ENCODE measurements around the gene CTDSP2. TPM values are rescaled to one million over a fixed set of nuclear protein-coding genes. Genes with fewer than 3 reads are reported as not detected.
"Not testable (repeated sequence)": the region's sequence is repeated elsewhere in the genome, so short reads cannot be mapped to it uniquely, and the experiment has no call there.

The CTDSP2 gene
- total RNA-seq, 1 donor from 2014 or later = 71.2 TPM

DNA sequence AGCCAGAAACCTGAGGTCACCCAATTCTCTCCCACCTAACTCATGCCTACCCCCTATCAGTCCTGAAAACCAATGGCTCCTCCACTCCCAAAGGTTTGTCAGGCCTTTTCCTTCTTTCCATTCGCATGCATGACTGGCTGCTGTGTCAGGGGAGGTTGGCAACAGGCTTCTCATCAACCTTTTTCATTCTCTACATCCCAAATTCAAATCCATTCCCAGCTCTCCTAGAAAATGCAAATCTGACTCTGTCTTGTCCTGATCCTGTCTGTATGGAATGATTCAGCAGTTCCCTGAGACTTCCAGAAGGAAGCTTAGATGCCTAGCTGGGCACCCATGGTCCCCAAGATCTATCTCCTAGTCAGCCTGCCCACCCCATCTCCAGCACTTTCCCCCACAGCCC is 5.0 kb upstream of the CTDSP2 start:
- Histone ChIP-seq H3K27me3 (ENCODE audit: control insufficient read depth, insufficient read depth, low read length) (no peaks in the 10 kb centered on the region), H3K4me3 (ENCODE audit: low read depth, low read length) (no peak overlapping the region), H3K36me3 (ENCODE audit: control insufficient read depth, insufficient read depth, low read length) (no peaks in the 10 kb centered on the region)
- TF ChIP-seq, protein P1, sequence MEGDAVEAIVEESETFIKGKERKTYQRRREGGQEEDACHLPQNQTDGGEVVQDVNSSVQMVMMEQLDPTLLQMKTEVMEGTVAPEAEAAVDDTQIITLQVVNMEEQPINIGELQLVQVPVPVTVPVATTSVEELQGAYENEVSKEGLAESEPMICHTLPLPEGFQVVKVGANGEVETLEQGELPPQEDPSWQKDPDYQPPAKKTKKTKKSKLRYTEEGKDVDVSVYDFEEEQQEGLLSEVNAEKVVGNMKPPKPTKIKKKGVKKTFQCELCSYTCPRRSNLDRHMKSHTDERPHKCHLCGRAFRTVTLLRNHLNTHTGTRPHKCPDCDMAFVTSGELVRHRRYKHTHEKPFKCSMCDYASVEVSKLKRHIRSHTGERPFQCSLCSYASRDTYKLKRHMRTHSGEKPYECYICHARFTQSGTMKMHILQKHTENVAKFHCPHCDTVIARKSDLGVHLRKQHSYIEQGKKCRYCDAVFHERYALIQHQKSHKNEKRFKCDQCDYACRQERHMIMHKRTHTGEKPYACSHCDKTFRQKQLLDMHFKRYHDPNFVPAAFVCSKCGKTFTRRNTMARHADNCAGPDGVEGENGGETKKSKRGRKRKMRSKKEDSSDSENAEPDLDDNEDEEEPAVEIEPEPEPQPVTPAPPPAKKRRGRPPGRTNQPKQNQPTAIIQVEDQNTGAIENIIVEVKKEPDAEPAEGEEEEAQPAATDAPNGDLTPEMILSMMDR (IDR thresholded peaks at IDR 0.05; ENCODE audit: insufficient read depth, low read length, poor library complexity, severe bottlenecking) = no peak
- no peak for DNase-seq (ENCODE audit: low read depth)

DNA sequence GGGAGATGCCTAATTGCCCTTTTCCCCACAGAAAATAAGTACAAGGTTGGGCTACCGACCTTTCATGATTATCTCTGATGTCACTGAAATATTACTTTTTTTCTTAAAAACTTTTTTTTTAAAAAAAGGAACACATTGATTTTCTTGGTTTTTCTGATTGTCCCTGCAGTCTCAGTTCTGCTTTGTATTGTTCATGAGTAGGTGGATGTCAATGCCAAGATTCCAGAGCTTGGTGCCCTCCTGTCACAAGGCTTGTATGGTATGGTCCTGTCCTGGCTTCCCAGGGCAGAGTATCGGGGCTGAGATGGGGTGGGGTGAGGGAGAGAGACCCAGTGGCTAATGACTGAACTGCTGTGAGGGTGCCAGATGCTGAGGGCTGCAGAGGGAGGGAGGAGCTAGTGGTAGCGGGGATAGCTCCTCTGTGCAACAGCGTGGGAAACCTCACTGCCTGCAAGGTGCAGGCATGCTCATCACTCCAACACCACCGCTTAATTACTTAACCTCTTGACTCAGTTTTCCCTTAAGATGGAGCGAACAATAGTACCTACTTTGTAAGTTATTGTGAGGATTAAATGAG is 4.4 kb upstream of the CTDSP2 start:
- TF ChIP-seq, protein P1 (IDR thresholded peaks at IDR 0.05; ENCODE audit: insufficient read depth, low read length, poor library complexity, severe bottlenecking) = no peak
- H3K36me3 ChIP-seq (ENCODE audit: control insufficient read depth, insufficient read depth, low read length) = no peaks in the 10 kb centered on the region
- no peak overlapping the region for H3K4me3 ChIP-seq (ENCODE audit: low read depth, low read length)
- no peaks in the 10 kb centered on the region for H3K27me3 ChIP-seq (ENCODE audit: control insufficient read depth, insufficient read depth, low read length)
- DNase-seq (ENCODE audit: low read depth) = no peak

DNA sequence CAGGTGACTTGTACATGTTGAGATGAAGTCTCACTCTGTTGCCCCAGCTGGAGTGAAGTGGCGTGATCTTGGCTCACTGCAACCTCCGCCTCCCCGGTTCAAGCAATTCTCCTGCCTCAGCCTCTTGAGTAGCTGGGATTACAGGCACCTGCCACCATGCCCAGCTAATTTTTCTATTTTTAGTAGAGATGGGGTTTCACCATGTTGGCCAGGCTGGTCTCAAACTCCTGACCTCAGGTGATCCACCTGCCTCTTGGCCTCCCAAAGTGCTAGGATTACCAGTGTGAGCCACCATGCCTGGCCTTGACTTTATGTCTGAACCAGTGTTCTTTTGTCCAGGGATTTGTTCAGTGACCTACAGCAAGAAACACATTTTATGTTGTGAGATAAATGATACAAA is 2.9 kb upstream of the CTDSP2 start:
- not testable (repeated sequence) for H3K36me3 ChIP-seq (ENCODE audit: control insufficient read depth, insufficient read depth, low read length); H3K27me3 ChIP-seq (ENCODE audit: control insufficient read depth, insufficient read depth, low read length); H3K4me3 ChIP-seq (ENCODE audit: low read depth, low read length); DNase-seq (ENCODE audit: low read depth)

DNA sequence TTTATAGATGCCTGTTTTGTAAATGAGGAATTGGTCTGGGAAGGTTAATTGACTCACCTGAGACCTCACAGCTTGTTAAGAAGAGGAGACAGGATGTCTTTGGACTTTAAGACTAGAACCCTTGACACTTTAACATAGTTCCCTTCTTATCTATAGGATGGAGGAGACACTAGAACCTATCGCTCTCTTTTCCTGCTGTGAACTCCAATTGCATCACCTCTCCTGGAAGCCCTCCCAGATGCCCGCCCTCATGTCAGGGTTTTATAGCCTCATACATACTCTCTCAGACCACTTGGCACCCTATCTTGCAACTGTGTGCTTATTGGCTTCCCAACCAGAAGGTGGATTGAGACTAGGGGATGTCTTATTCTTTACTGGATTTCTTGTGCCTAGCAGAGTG is 2.5 kb upstream of the CTDSP2 start:
- Histone ChIP-seq H3K27me3 (ENCODE audit: control insufficient read depth, insufficient read depth, low read length) (no peaks in the 10 kb centered on the region), H3K36me3 (ENCODE audit: control insufficient read depth, insufficient read depth, low read length) (no peaks in the 10 kb centered on the region), H3K4me3 (ENCODE audit: low read depth, low read length) (no peak overlapping the region)
- no peak for DNase-seq (ENCODE audit: low read depth)
- TF ChIP-seq, protein P1 (IDR thresholded peaks at IDR 0.05; ENCODE audit: insufficient read depth, low read length, poor library complexity, severe bottlenecking) = no peak

DNA sequence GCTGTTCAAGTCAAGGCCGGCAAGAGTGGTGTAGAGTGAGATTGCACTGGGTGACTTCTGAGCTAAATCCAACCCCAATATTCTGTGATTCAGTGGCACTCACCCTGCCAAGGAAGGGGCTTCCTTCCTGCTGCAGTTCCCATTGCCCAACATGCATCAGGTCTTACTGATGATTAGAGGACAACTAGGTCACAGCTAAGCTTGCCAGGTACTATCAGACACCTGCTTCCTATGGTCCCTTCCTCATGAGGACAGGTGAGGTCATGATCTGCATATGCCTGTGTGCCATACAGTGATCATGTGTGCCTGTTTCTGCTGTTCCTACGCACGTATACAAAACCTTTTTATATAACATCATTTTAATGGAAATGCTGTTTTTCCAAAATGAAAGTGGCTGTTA is 1.7 kb upstream of the CTDSP2 start:
- no peak for DNase-seq (ENCODE audit: low read depth)
- no peaks in the 10 kb centered on the region for H3K27me3 ChIP-seq (ENCODE audit: control insufficient read depth, insufficient read depth, low read length)
- H3K4me3 ChIP-seq (ENCODE audit: low read depth, low read length) = no peak overlapping the region
- H3K36me3 ChIP-seq (ENCODE audit: control insufficient read depth, insufficient read depth, low read length) = no peaks in the 10 kb centered on the region
- TF ChIP-seq, protein P1 (IDR thresholded peaks at IDR 0.05; ENCODE audit: insufficient read depth, low read length, poor library complexity, severe bottlenecking) = no peak

DNA sequence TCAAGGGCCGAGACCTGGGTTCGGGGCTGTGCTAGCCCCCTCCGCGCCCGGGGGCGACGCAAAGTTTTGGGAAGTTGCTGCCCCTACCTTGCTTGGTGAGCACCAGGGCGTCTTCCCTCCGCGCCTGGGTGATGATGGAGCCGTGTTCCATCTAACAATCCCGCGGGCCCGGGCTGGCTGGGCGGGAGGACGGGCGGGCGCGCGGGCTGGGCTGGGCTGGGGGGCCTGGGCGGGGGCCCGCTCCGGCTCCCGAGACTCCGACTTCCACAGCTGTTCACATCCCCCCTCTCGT is 298 bp downstream of the CTDSP2 start:
- Histone ChIP-seq H3K27me3 (ENCODE audit: control insufficient read depth, insufficient read depth, low read length) (no peaks in the 10 kb centered on the region), H3K4me3 (ENCODE audit: low read depth, low read length) (peak overlapping the region; percentile 91), H3K36me3 (ENCODE audit: control insufficient read depth, insufficient read depth, low read length) (no peaks in the 10 kb centered on the region)
- TF ChIP-seq, protein P1 (IDR thresholded peaks at IDR 0.05; ENCODE audit: insufficient read depth, low read length, poor library complexity, severe bottlenecking) = no peak
- no peak for DNase-seq (ENCODE audit: low read depth)

Data from kidney epithelial cell (primary cell).